WTC11 (cell line): ENCODE data around the gene THBS3. TPM values are rescaled to one million over a fixed set of nuclear protein-coding genes. Genes with fewer than 3 reads are reported as not detected.

Experiments used
- ATAC-seq: fragments of 200-7000 bp; cut with Tn5 transposase; 2 replicates; pipeline ENCODE4 v1.10.0; 2021; ENCODE audit warnings: mild to moderate bottlenecking, moderate library complexity
- CTCF ChIA-PET: fragments of 300-600 bp; sonication (Branson Sonifier 250); formaldehyde crosslinking; loops from one replicate; lab custom pipeline; 2021; ENCODE audit warnings: antibody characterized with exemption; lab: Charles Lee
- POLR2A ChIA-PET: fragments of 350-600 bp; sonication (Branson Sonifier 250); formaldehyde crosslinking; loops from one replicate; lab custom pipeline; 2021; ENCODE audit warnings: antibody characterized with exemption; lab: Charles Lee
- DNase-seq: peaks from one replicate; pipeline ENCODE4 v3.0.0; 2021; ENCODE audit warnings: low spot score
- H3K27ac Mint-ChIP-seq: 2 replicates; pipeline ENCODE4 v1.8.0; 2021; ENCODE audit warnings: mixed read lengths
- H3K27me3 Mint-ChIP-seq: 2 replicates; pipeline ENCODE4 v1.8.0; 2021; ENCODE audit warnings: low read depth, mild to moderate bottlenecking, moderate library complexity, mixed read lengths
- H3K36me3 Mint-ChIP-seq: 2 replicates; pipeline ENCODE4 v1.8.0; 2021; ENCODE audit warnings: mixed read lengths
- H3K4me1 Mint-ChIP-seq: 2 replicates; pipeline ENCODE4 v1.8.0; 2022; ENCODE audit warnings: mixed read lengths
- H3K4me3 Mint-ChIP-seq: 2 replicates; pipeline ENCODE4 v1.8.0; 2021; ENCODE audit warnings: mild to moderate bottlenecking, moderate library complexity, mixed read lengths
- H3K9me3 Mint-ChIP-seq: 2 replicates; pipeline ENCODE4 v1.8.0; 2021; ENCODE audit warnings: mixed read lengths
- ATF1 ChIP-seq: sonication (generic); formaldehyde crosslinking; IDR thresholded peaks from 2 replicates; pipeline ENCODE4 v1.8.1; 2023; ENCODE audit warnings: mild to moderate bottlenecking, moderate library complexity, missing genetic modification reagents
- ATF6 ChIP-seq: sonication (generic); formaldehyde crosslinking; IDR thresholded peaks from 2 replicates; pipeline ENCODE4 v1.8.1; 2023; ENCODE audit warnings: mild to moderate bottlenecking, missing genetic modification reagents
- CREB1 ChIP-seq: sonication (generic); formaldehyde crosslinking; IDR thresholded peaks from 2 replicates; pipeline ENCODE4 v1.8.0; 2023; ENCODE audit warnings: mild to moderate bottlenecking, missing genetic modification reagents
- ESRRA ChIP-seq: sonication (generic); formaldehyde crosslinking; IDR thresholded peaks from 2 replicates; pipeline ENCODE4 v1.8.1; 2022; ENCODE audit warnings: mild to moderate bottlenecking, missing genetic modification reagents, borderline replicate concordance
- FOXP4 ChIP-seq: sonication (generic); formaldehyde crosslinking; IDR thresholded peaks from 2 replicates; pipeline ENCODE4 v1.8.0; 2022; ENCODE audit warnings: mild to moderate bottlenecking, missing genetic modification reagents
- HMGA2 ChIP-seq: fragments of 250-450 bp; sonication (Bioruptor Pico); IDR thresholded peaks from 2 replicates; pipeline ENCODE4 v1.4.0; 2021; ENCODE audit warnings: mild to moderate bottlenecking, moderate library complexity
- JAZF1 ChIP-seq: fragments of 250-450 bp; sonication (Bioruptor Pico); IDR thresholded peaks from 2 replicates; pipeline ENCODE4 v1.9.0; 2021; ENCODE audit warnings: moderate library complexity, mild to moderate bottlenecking, inconsistent platforms
- JUN ChIP-seq: sonication (generic); formaldehyde crosslinking; IDR thresholded peaks from 2 replicates; pipeline ENCODE4 v1.8.0; 2023; ENCODE audit warnings: mild to moderate bottlenecking, missing genetic modification reagents
- NR3C1 ChIP-seq: sonication (generic); formaldehyde crosslinking; conservative IDR thresholded peaks from 2 replicates; pipeline ENCODE4 v1.8.1; 2023; ENCODE audit warnings: low read depth, mild to moderate bottlenecking, missing genetic modification reagents
- PRRX2 ChIP-seq: fragments of 250-450 bp; sonication (Bioruptor Pico); IDR thresholded peaks from 2 replicates; pipeline ENCODE4 v1.8.0; 2021; ENCODE audit warnings: mild to moderate bottlenecking
- SMAD3 ChIP-seq: sonication (generic); formaldehyde crosslinking; IDR thresholded peaks from 2 replicates; pipeline ENCODE4 v1.8.0; 2022; ENCODE audit warnings: missing genetic modification reagents, mild to moderate bottlenecking, borderline replicate concordance
- TEAD1 ChIP-seq: sonication (generic); formaldehyde crosslinking; IDR thresholded peaks from 2 replicates; pipeline ENCODE4 v1.8.0; 2022; ENCODE audit warnings: mild to moderate bottlenecking, missing genetic modification reagents
- TEAD4 ChIP-seq: sonication (generic); formaldehyde crosslinking; IDR thresholded peaks from 2 replicates; pipeline ENCODE4 v1.8.0; 2022; ENCODE audit warnings: mild to moderate bottlenecking, missing genetic modification reagents
- TP53 ChIP-seq: sonication (generic); formaldehyde crosslinking; IDR thresholded peaks from 2 replicates; pipeline ENCODE4 v1.8.1; 2023; ENCODE audit warnings: mild to moderate bottlenecking, missing genetic modification reagents
- USF1 ChIP-seq: sonication (generic); formaldehyde crosslinking; IDR thresholded peaks from 2 replicates; pipeline ENCODE4 v1.8.0; 2022; ENCODE audit warnings: mild to moderate bottlenecking, missing genetic modification reagents
- ZMAT4 ChIP-seq: fragments of 250-450 bp; sonication (Bioruptor Pico); IDR thresholded peaks from 2 replicates; pipeline ENCODE4 v1.9.0; 2021; ENCODE audit warnings: mild to moderate bottlenecking
- ZNF121 ChIP-seq: sonication (generic); formaldehyde crosslinking; IDR thresholded peaks from 2 replicates; pipeline ENCODE4 v1.8.0; 2023; ENCODE audit warnings: missing genetic modification reagents
- ZNF423 ChIP-seq: fragments of 250-450 bp; sonication (Bioruptor Pico); IDR thresholded peaks from 2 replicates; pipeline ENCODE4 v2.1.2; 2022; ENCODE audit warnings: mild to moderate bottlenecking, moderate library complexity
- ZNF425 ChIP-seq: fragments of 250-450 bp; sonication (Bioruptor Pico); conservative IDR thresholded peaks from 2 replicates; pipeline ENCODE4 v1.9.0; 2021; ENCODE audit warnings: mild to moderate bottlenecking
- ZNF532 ChIP-seq: fragments of 250-450 bp; sonication (Bioruptor Pico); IDR thresholded peaks from 2 replicates; pipeline ENCODE4 v1.9.0; 2021; ENCODE audit warnings: mild to moderate bottlenecking, borderline replicate concordance
- ZNF671 ChIP-seq: fragments of 250-450 bp; sonication (Bioruptor Pico); IDR thresholded peaks from 2 replicates; pipeline ENCODE4 v1.8.0; 2021; ENCODE audit warnings: mild to moderate bottlenecking
- total RNA-seq: library from RNA; stranded (reverse); gene quantifications from 3 replicates; pipeline ENCODE4 v1.2.3, GENCODE V29; 2021

Gene THBS3
- total RNA-seq, 1 experiment from 2014 or later = 5.3 TPM

- TF ChIP-seq USF1 (CRISPR knock-in tag) = peak; percentile 61; the same call in 1 of the 2 replicates
Measured at GRCh38 chr1:155173478-155174323, 34.0 kb downstream of the THBS3 start, which contains the start of gene TRIM46 (continued).

GRCh38 chr1:155172732-155173477 is 34.8 kb downstream of the THBS3 start, which contains the start of gene KRTCAP2:
TSS of gene KRTCAP2 (minus strand) at chr1:155173304. CDS start at chr1:155173224, 80 bp downstream.
- POLR2A ChIA-PET = interaction anchor here (0.6 to 5.2 kb wide), 13 partner anchors 22 to 262 kb away, joined by 3 to 83 read pairs (median 3); partner anchors contain the start of genes SHC1 and THBS3
- ATAC-seq (peak; percentile 64), DNase-seq (peak; percentile 97)
- no peaks in the 10 kb centered on the region for H3K9me3 Mint-ChIP-seq
- CTCF ChIA-PET = interaction anchor here (0.5 to 12.2 kb wide), 76 partner anchors 9 to 1358 kb away, joined by 3 to 605 read pairs (median 5); partner anchors contain the start of genes ADAM15, CLK2, DPM3 and EFNA1
- H3K27ac Mint-ChIP-seq = peak within 1 kb of the TSS; percentile 95
- peak within 1 kb of the TSS; percentile 94 for H3K4me3 Mint-ChIP-seq
- peaks cover 29% of the 10 kb centered on the region for H3K4me1 Mint-ChIP-seq
- no peaks in the 10 kb centered on the region for H3K27me3 Mint-ChIP-seq
- peaks cover 26% of the 10 kb centered on the region for H3K36me3 Mint-ChIP-seq
- TF ChIP-seq JAZF1 (CRISPR knock-in tag) (no peak), ZNF423 (no peak), HMGA2 (CRISPR knock-in tag) (no peak), ZMAT4 (CRISPR knock-in tag) (no peak), CREB1 (CRISPR knock-in tag) (0 out of 2 replicates have a peak, but pooled peaks have one; percentile 26), PRRX2 (CRISPR knock-in tag) (no peak), TEAD4 (CRISPR knock-in tag) (no peak), FOXP4 (0 out of 2 replicates have a peak, but pooled peaks have one; percentile 48), ATF1 (CRISPR knock-in tag) (no peak), ESRRA (CRISPR knock-in tag) (no peak), TEAD1 (peak; percentile 63; the same call in 1 of the 2 replicates), SMAD3 (CRISPR knock-in tag) (peak; percentile 44; the same call in 1 of the 2 replicates), TP53 (0 out of 2 replicates have a peak, but pooled peaks have one; percentile 30), ZNF121 (CRISPR knock-in tag) (no peak), NR3C1 (no peak), ZNF532 (CRISPR knock-in tag) (no peak), ZNF671 (CRISPR knock-in tag) (no peak), ATF6 (CRISPR knock-in tag) (no peak), USF1 (CRISPR knock-in tag) (peak; percentile 49; the same call in 1 of the 2 replicates), JUN (CRISPR knock-in tag) (no peak), ZNF425 (CRISPR knock-in tag) (no peak)
